Spleen (tissue), 11 donors: Measurements from ENCODE around the gene HIP1. TPM values are rescaled to one million over a fixed set of nuclear protein-coding genes. Genes with fewer than 3 reads are reported as not detected.
"Not testable (repeated sequence)": the region's sequence is repeated elsewhere in the genome, so short reads cannot be mapped to it uniquely, and the experiment has no call there.

ENCODE experiments used
- DNase-seq: peaks from one replicate; pipeline ENCODE4 v3.0.0-alpha.2; 2020
- H3K27ac ChIP-seq, 8 donors: fragments of 200-600 bp; sonication (generic) in 7 of 8; 1 replicate in 4 of 8; 2 replicates in 4 of 8; pipeline versions ENCODE4 v1.5.0 to v1.8.0; 2016 to 2021; ENCODE audit warnings: inconsistent platforms in 4 of 8, mild to moderate bottlenecking in 4 of 8, moderate library complexity in 1 of 8
- H3K27me3 ChIP-seq, 7 donors: fragments of 200-600 bp; sonication (generic) in 6 of 7; replicated peaks in 1 of 7; 1 replicate in 4 of 7; 2 replicates in 3 of 7; pipeline versions ENCODE4 v1.5.0 to v1.8.0; 2016 to 2021; ENCODE audit warnings: inconsistent platforms in 3 of 7, mild to moderate bottlenecking in 1 of 7
- H3K36me3 ChIP-seq, 6 donors: fragments of 200-600 bp; sonication (generic) in 5 of 6; 1 replicate in 4 of 6; 2 replicates in 2 of 6; pipeline versions ENCODE4 v1.5.0 to v1.8.0; 2016 to 2021; ENCODE audit warnings: inconsistent platforms in 2 of 6
- H3K4me1 ChIP-seq, 6 donors: fragments of 200-600 bp; sonication (generic) in 5 of 6; 1 replicate in 3 of 6; 2 replicates in 3 of 6; pipeline versions ENCODE4 v1.5.0 to v1.8.0; 2016 to 2021; ENCODE audit warnings: inconsistent platforms in 3 of 6
- H3K4me3 ChIP-seq, 8 donors: fragments of 200-600 bp; sonication (generic) in 7 of 8; 1 replicate in 4 of 8; 2 replicates in 4 of 8; pipeline versions ENCODE4 v1.5.0 to v1.8.0; 2016 to 2021; ENCODE audit warnings: inconsistent platforms in 4 of 8, mild to moderate bottlenecking in 4 of 8, moderate library complexity in 2 of 8
- H3K9me3 ChIP-seq, 8 donors: fragments of 200-600 bp; sonication (generic) in 7 of 8; 1 replicate in 4 of 8; 2 replicates in 4 of 8; pipeline versions ENCODE4 v1.5.0 to v1.8.0; 2016 to 2021; ENCODE audit warnings: inconsistent platforms in 4 of 8
- POLR2AphosphoS5 ChIP-seq, 3 donors: sonication (generic); formaldehyde crosslinking; IDR thresholded peaks; one replicate each; pipeline ENCODE4 v1.5.1; 2017; ENCODE audit warnings: antibody characterized with exemption in 3 of 3
- WGBS, 5 donors: extraction: QIAGEN DNeasy Blood & Tissue Kit in 3 of 5; methylation state at CpG; one replicate each; pipeline versions ENCODE4 v1.1.5 to v1.1.7; 2013 to 2018; 5-methylcytosine and 5-hydroxymethylcytosine counted together
- intact Hi-C: fragments of 100-400 bp; cut with DNase I; formaldehyde crosslinking; loops from one replicate; pipeline ENCODE4 v1.15.0; 2023; ENCODE audit warnings: low total_unique reads
- polyA plus RNA-seq, 3 donors: library from polyadenylated mRNA; stranded (reverse); fragments of 200-250 nt; gene quantifications; one replicate each; pipeline ENCODE4 v1.2.1, GENCODE V29; 2013
- small RNA-seq, 4 donors: library from RNA; depleted of rRNA; stranded (forward); fragments of <200 nt; gene quantifications; one replicate each; pipeline ENCODE3, GENCODE V24; 2016
- total RNA-seq, 7 donors: library from RNA; depleted of rRNA in 3 of 7; stranded (reverse); fragments of >200 nt in 3 of 7; fragmentation: NEBNext Ultra II Directional in 4 of 7; extraction: Animal tissue kit (Norgen Biotek cat#: 25700) in 4 of 7; gene quantifications; one replicate each; pipeline versions ENCODE4 v1.1.0 to v1.2.1, GENCODE V29; 2016 to 2021
- donor health status: healthy with polysubstance abuse.
- donor health status: DM: no; HTN: no; CAD: no; lungs with moderate emphysema.
- donor health status: DM: no; HTN: no; CAD: no.
- donor health status: Bipolar disorder and iron deficiency.
- donor health status: healthy.
- donor health status: DM: no; HTN: no; CAD: no.
- donor health status: DM: yes; HTN: yes; CAD: no.

Gene HIP1
- total and polyA plus RNA-seq, 10 donors = 3.4 to 52.6 (median 35.1) TPM

DNA sequence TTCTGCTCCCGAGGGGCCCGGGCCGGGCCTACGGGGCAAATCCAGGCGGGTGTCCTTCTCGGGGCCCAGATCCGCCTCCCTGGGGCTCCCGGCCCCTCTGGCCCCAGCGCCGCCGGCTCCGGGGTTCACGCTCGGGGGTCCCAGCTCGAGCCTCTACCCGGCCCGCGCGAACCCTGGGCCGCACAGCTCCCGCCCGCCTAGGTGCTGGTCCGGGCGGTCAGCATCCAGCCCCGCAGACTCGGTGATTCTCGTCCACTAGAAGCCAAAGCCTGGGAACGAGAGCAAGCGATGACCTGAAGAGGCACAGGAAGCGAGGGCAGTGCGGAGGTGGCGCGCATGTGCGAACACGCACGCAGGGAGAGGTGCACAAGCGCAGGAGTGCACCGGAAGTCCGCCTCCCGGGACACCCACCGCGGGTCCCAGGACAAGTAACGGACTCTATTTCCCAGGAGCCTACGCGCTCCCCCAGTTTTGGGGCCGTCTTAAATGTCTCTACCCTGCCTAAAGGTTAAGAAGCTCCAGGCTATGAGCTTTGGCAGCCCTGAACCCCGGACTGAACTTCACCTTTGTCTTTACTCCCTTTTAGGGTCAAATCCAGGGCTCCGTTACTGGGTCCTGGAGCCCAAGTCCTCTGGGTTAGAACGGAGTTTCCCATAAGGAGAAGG lies 252.6 kb downstream of the HIP1 start, which contains the start of gene POM121C:
TSS of gene POM121C (minus strand) at position 321 of the 665 bp plus-strand sequence. CDS start 44,803 bp downstream, outside the sequence.
- H3K4me1 ChIP-seq = peaks cover 0 to 24% (median 2%) of the 10 kb centered on the region in 6 donors
- H3K36me3 ChIP-seq = peaks cover 0 to 19% (median 3%) of the 10 kb centered on the region in 6 donors
- peak within 1 kb of the TSS; percentile 38 to 91 (median 88) for H3K27ac ChIP-seq
- H3K27me3 ChIP-seq, intact Hi-C loops, H3K9me3 ChIP-seq: not testable (repeated sequence)
- 1% methylated on average over 27 to 49 of the region's 49 CpGs for WGBS, 5 donors
- peak; percentile 98 for DNase-seq
- H3K4me3 ChIP-seq = peak within 1 kb of the TSS; percentile 64 to 91 (median 78)
- TF ChIP-seq POLR2AphosphoS5 (IDR thresholded peaks at IDR 0.05) = peak; percentile 92 to 93 (median 92)

DNA sequence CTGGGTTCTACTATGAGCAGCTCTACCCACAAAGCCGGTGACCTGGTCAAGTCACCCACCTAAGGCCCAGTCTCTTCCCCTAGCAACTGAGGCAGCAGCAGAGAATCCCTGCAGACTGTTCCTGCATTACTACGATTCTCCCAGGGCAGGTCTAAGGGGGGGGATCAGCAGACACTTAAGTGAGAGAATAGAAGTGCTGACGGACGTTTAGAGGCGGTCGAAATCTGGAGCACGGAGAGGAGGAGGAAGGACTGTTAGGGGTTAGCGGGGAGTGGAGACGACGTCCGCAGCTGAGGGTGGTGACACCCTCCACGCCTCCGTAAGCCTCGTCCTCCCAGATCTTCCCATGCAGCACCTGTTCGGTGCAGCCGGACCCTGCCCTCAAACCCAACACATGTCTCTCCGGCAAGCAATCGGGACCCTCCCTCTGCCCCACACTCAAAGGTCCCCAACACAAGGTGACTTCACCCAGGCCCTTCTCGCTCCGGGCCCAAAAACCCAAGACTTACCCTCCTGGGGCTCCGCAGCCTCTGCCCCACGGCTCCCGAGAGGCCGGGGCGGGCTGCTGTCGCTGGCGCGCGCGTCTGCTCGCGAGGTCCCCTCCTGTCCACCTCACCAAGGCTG lies 253.3 kb downstream of the HIP1 start:
- intact Hi-C loops, H3K27me3 ChIP-seq, H3K9me3 ChIP-seq: not testable (repeated sequence)
- peak; percentile 76 for DNase-seq
- peak overlapping the region in 7 of 8 donors; percentile 81 to 91 (median 88) for H3K27ac ChIP-seq
- H3K36me3 ChIP-seq = peaks cover 0 to 19% (median 3%) of the 10 kb centered on the region in 6 donors
- 1 to 5% (median 2%) methylated on average over 13 to 28 of the region's 32 CpGs for whole genome bisulfite sequencing, 5 donors
- peaks cover 0 to 24% (median 2%) of the 10 kb centered on the region in 6 donors for H3K4me1 ChIP-seq
- peak overlapping the region; percentile 64 to 91 (median 78) for H3K4me3 ChIP-seq

Small RNAs within 50 kb of the gene (small RNA-seq; reads per million reads assigned to genes)
- gene AC211429.1 (0 reads per million in 4 donors), gene RF00019 (0 reads per million in 4 donors)

Other genes with a start within 250 kb of the HIP1 start
- under 1 TPM in 2 of 7 donors, not detected in 5; 0.14 to 0.26 TPM for gene SPDYE5, start 246.6 kb downstream of the HIP1 start, total RNA-seq
- under 1 TPM in 1 of 3 donors, not detected in 2; 0.03 TPM for gene SPDYE5, start 246.6 kb downstream of the HIP1 start, polyA plus RNA-seq
- not detected for gene CCL26, start 33.3 kb upstream of the HIP1 start, total RNA-seq
- under 1 TPM in 2 of 3 donors, not detected in 1; 0.35 to 0.41 TPM for gene CCL26, start 33.3 kb upstream of the HIP1 start, polyA plus RNA-seq
- gene CCL24, start 74.9 kb upstream of the HIP1 start, total RNA-seq = 100 to 1,000 TPM in 4 of 7 donors, 10 to 100 TPM in 3; 39.5 to 321 (median 198) TPM
- gene CCL24, start 74.9 kb upstream of the HIP1 start, polyA plus RNA-seq = 10 to 100 TPM in 1 of 3 donors, 1 to 10 TPM in 2; 3.8 to 11.1 (median 6.8) TPM
- 10 to 100 TPM; 37.6 to 69.2 (median 54.9) TPM for gene RHBDD2, start 140.1 kb upstream of the HIP1 start, total RNA-seq
- 10 to 100 TPM; 30.5 to 48.1 (median 37.5) TPM for gene RHBDD2, start 140.1 kb upstream of the HIP1 start, polyA plus RNA-seq
- gene POR, start 176.2 kb upstream of the HIP1 start, total RNA-seq = 100 to 1,000 TPM; 103 to 170 (median 139) TPM
- 10 to 100 TPM; 49.1 to 83.0 (median 61.4) TPM for gene POR, start 176.2 kb upstream of the HIP1 start, polyA plus RNA-seq